Lung (tissue), 12 donors: ENCODE results near the gene GMIP. TPM values are rescaled to one million over a fixed set of nuclear protein-coding genes. Genes with fewer than 3 reads are reported as not detected.

ENCODE experiments used
- ATAC-seq: fragments of 200-7000 bp; cut with Tn5 transposase; one replicate; pipeline ENCODE4 v1.9.1; 2020; ENCODE audit warnings: moderate number of reproducible peaks; ENCODE audit not compliant: insufficient read depth, low FRiP score
- DNase-seq, 3 donors: peaks; one replicate each; pipeline ENCODE4 v3.0.0-alpha.2; 2013 to 2017
- H3K27ac ChIP-seq, 2 donors: one replicate each; pipeline ENCODE4 v1.5.1; 2013; ENCODE audit warnings: mild to moderate bottlenecking in 2 of 2, moderate library complexity in 2 of 2, control low read depth in 1 of 2, inconsistent platforms in 1 of 2, low read depth in 1 of 2, low read length in 1 of 2
- H3K27me3 ChIP-seq, 3 donors: one replicate each; pipeline ENCODE4 v1.5.1; 2013; ENCODE audit warnings: low read length in 2 of 3; ENCODE audit not compliant: control insufficient read depth in 3 of 3, insufficient read depth in 3 of 3
- H3K36me3 ChIP-seq, 4 donors: one replicate each; pipeline ENCODE4 v1.5.1; 2013; ENCODE audit warnings: low read length in 4 of 4, mild to moderate bottlenecking in 1 of 4, moderate library complexity in 1 of 4; ENCODE audit not compliant: control insufficient read depth in 4 of 4, insufficient read depth in 4 of 4
- H3K4me1 ChIP-seq, 5 donors: one replicate each; pipeline ENCODE4 v1.5.1; 2013; ENCODE audit warnings: low read length in 5 of 5, mild to moderate bottlenecking in 2 of 5, moderate library complexity in 1 of 5; ENCODE audit not compliant: control insufficient read depth in 5 of 5, insufficient read depth in 5 of 5
- H3K4me3 ChIP-seq: one replicate; pipeline ENCODE4 v1.5.1; 2013; ENCODE audit warnings: mild to moderate bottlenecking, control low read depth, moderate library complexity
- H3K9ac ChIP-seq, 2 donors: one replicate each; pipeline ENCODE4 v1.5.1; 2013; ENCODE audit warnings: low read length in 2 of 2, control low read depth in 1 of 2; ENCODE audit not compliant: insufficient read depth in 1 of 2
- H3K9me3 ChIP-seq, 4 donors: one replicate each; pipeline ENCODE4 v1.5.1; 2013; ENCODE audit warnings: low read length in 3 of 4, mild to moderate bottlenecking in 1 of 4, moderate library complexity in 1 of 4; ENCODE audit not compliant: control insufficient read depth in 4 of 4, insufficient read depth in 3 of 4
- CTCF ChIP-seq: IDR thresholded peaks from 2 replicates; pipeline ENCODE4 v1.5.1; 2012; ENCODE audit warnings: mild to moderate bottlenecking; ENCODE audit errors: control extremely low read depth, extremely low read depth
- WGBS, 2 donors: extraction: QIAGEN DNeasy Blood & Tissue Kit; methylation state at CpG; one replicate each; pipeline ENCODE4 v1.1.7; 2013; 5-methylcytosine and 5-hydroxymethylcytosine counted together
- polyA plus RNA-seq, 2 donors: library from polyadenylated mRNA; stranded (reverse); fragments of 200-250 nt; gene quantifications; one replicate each; pipeline ENCODE4 v1.2.1, GENCODE V29; 2013
- total RNA-seq, 2 donors: library from RNA; depleted of rRNA in 1 of 2; stranded (reverse); fragments of >200 nt in 1 of 2; gene quantifications; one replicate each; pipeline ENCODE4 v1.2.1, GENCODE V29; 2014 to 2021
- donor health status: control.
- donor health status: control.
- donor health status: Bipolar disorder and iron deficiency.
- donor health status: healthy.
- donor health status: DM: yes; HTN: yes; CAD: no.

Gene GMIP
- total and polyA plus RNA-seq, 4 donors, result 13.1 to 54.1 (median 31.6) TPM

- WGBS, 2 donors, result 94 to 96% methylated on average over 29 of the region's 29 CpGs
- Histone ChIP-seq H3K9me3 (no peaks in the 10 kb centered on the region), H3K4me1 (peaks cover 0 to 13% (median 0%) of the 10 kb centered on the region in 5 donors), H3K36me3 (peaks cover 23 to 58% (median 29%) of the 10 kb centered on the region in 4 donors), H3K9ac (no peak overlapping the region), H3K27me3 (no peaks in the 10 kb centered on the region), H3K27ac (no peak overlapping the region), H3K4me3 (no peak overlapping the region)
- TF ChIP-seq CTCF, result no peak
- DNase-seq (no peak), ATAC-seq (no peak)
These were observed 3.8 kb upstream of the GMIP start for GRCh38 chr19:19647037-19647835.

GRCh38 chr19:19645233-19645870 is 1.9 kb upstream of the GMIP start:
- no peak overlapping the region for H3K27ac ChIP-seq
- TF ChIP-seq CTCF, result no peak
- H3K4me1 ChIP-seq, result peaks cover 0 to 13% (median 0%) of the 10 kb centered on the region in 5 donors
- WGBS, 2 donors, result 94 to 96% methylated on average over 17 of the region's 17 CpGs
- ATAC-seq (no peak), DNase-seq (no peak)
- H3K4me3 ChIP-seq, result no peak overlapping the region
- H3K36me3 ChIP-seq, result peaks cover 9 to 42% (median 21%) of the 10 kb centered on the region in 4 donors
- H3K9me3 ChIP-seq, result no peaks in the 10 kb centered on the region
- H3K9ac ChIP-seq, result no peak overlapping the region
- no peaks in the 10 kb centered on the region for H3K27me3 ChIP-seq

DNA sequence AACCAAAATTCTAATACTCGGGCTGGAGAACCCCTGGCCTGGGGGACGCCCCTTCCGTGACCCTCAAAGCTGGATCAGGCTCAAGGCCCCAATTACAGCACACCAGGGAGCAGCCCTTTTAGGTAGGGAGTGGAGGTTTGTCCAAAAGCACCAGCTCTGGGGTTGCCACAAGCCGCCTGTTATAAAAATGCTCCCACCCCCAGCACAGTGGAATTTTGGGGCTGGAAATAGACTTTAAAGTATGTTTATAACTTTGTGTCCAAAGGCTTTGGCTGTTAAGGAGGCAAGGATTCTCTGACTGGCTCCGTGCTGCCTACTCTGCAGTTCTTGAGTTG is 564 bp upstream of the GMIP start:
- DNase-seq (no peak), ATAC-seq (no peak)
- no peak overlapping the region for H3K9ac ChIP-seq
- peaks cover 0 to 13% (median 0%) of the 10 kb centered on the region in 5 donors for H3K4me1 ChIP-seq
- no peak for TF ChIP-seq CTCF
- H3K4me3 ChIP-seq, result no peak overlapping the region
- peaks cover 6 to 33% (median 17%) of the 10 kb centered on the region in 4 donors for H3K36me3 ChIP-seq
- 28 to 30% methylated on average over 5 of the region's 5 CpGs for WGBS, 2 donors
- peak overlapping the region in 1 of 2 donors; percentile 71 for H3K27ac ChIP-seq
- no peaks in the 10 kb centered on the region for H3K27me3 ChIP-seq
- H3K9me3 ChIP-seq, result no peaks in the 10 kb centered on the region
